GM18858 (cell line): ENCODE data around the gene CLVS2.

ENCODE experiments used
- ATAC-seq: cut with Tn5 transposase; IDR thresholded peaks from one replicate; pipeline ENCODE4 v1.9.1; 2021; ENCODE audit not compliant: unreplicated experiment

Gene CLVS2

DNA sequence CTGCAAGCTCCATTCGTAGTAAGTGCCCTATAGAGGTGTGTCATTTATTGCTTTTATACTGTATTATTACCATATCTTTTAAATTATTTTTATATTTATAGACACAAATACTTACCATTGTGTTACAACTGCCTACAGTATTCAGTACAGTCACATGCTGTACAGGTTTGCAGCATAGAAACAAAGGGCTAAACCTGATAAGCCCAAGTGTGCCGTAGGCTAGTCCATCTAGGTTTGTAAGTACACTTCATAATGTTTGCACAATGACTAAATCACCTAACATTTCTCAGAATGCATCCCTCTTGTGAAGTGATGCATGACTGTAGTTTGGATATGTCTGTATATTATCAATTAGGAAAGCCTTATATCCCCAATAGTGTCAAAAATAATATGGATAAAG lies 122.8 kb downstream of the CLVS2 start:
- ATAC-seq: no peak
